Embryonic facial prominence (tissue), 1 donor: ENCODE data around the gene SCD5.

Source experiments
- DNase-seq: peaks from one replicate; pipeline ENCODE4 v3.0.0-alpha.2; 2016; ENCODE audit errors: extremely low spot score

Gene SCD5

DNA sequence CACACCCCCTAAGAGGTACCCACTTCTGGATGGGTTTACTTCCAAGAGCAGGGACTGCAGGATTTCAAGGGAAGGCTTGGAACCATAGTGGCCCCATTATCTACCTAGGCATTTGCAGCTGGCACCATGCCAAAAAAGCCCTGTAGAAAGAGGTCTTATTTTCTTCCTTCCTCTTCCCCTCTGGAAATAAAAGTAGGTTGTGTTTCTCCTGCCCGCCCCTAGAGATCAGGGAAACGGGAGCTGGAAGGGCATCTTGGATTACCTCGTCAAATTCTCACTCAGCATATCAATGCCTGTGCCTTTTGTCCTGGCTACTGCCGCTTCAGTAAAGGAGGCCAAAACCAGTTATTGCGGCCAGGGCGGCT is 1.6 kb downstream of the SCD5 start:
- no peak for DNase-seq

DNA sequence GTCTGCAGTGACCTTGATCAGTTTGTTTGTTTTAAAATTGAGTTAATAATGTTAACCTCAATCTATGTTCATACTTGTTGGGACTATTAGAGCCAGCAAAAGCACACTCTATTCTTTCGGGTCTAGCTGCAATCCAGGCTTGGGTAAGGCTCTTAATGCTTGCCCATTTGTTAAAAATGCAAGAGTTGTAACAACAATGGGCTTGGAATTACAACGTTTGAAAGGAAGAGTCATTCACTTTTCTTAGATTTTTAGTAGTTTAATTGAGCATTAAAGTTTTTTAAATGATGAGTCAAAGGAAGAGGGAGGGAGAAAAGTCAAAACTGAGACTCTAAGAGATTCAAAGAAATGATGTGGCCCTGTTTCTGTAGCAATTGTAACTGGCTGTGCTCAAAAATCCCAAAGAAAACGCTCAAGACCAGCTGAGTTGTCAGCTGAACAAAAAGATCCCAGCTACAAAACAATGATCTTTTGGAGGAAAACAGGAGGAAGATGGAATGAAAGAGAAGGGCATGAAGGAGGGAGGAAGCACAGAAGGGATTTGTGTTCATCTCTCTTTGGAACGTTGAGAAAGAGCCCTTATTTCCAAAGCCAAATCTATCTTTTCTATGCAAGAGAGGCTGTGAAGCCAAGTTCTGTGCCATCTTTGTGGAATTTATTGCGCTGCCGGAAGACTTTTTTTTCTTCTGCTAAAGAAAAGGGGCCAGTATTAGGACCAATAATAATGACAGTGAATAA is 5.5 kb downstream of the SCD5 start:
- no peak for DNase-seq

DNA sequence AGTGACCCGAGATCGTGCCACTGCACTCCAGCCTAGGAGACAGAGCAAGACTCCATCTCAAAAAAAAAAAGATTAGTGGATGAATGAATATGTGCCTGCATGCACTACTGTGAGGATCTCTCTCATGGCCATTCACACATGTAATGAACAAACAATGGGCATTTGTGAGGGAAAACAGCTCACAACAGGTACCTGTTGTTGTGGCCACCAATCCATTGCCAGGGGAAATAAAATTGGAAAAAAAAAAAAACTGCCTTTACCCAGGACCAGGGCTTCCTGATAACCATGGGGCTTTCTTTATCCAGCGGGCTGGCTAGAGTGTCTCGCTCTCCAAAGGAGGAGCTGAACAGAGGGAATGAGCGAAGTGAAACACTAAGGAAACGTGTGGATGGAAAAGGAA is 7.4 kb downstream of the SCD5 start:
- DNase-seq, result no peak

DNA sequence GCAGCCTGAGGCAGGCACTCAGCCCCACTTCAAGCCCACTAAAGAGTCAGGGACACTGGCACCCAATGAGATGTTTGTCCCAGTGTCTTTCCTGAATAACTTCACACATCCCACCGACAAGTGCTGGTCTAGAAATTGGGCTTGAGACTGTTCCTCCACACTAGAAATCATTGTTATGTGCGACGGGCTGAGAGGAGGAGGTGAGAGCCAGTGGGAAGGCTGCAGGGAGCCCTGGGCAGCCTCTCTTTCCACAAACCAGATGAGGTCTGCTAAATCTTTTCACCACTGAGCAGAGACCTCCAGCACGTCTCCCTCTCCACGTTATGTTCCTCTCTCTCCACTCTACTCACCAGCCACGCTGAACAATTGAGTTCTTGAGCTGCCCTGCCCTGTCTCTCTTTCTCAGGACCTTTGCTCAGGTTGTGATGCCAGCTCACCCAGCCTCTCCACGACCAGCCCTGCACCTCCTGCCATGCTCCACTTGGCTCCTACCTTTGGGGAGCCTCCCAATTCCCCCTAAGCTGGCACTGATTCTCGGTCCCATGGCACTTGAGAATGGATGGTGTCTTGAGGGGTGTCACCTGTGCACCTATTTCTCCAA is 8.4 kb downstream of the SCD5 start:
- no peak for DNase-seq

DNA sequence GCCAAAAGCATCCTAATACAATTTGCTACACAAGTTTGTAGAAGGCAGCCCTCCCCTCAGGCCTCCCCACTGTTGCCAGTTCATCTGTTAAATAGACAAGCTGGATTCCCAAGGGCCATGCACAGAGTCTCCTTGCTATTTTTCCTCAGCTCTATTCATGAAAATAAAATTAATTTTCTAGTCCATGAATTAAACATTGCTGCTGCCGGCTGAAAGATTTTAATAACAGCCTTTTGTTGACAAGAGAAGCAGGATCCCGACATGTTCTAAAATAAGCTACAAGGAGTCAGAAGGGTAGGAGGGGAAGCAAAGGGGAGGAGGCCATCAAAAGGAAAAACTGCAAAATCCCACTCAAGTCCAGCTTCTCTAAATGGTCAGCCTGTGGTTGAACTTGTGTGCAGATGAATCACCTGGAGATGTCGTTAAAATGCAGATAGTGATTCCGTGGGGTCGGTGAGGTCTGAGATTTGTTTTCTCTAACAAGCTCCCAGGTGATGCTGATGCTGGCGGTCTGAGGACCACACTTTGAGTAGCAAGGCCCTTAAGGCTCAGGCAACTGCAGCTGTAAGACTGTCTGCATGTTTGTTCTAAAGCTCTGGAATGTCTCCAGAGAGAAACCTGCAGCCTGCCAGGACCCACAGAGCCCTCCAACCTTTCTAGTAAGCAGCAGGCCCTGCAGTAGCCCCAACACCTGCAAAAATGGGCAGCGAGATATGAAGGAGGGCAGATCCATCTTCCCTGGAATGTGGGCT is 9.4 kb downstream of the SCD5 start:
- no peak for DNase-seq

DNA sequence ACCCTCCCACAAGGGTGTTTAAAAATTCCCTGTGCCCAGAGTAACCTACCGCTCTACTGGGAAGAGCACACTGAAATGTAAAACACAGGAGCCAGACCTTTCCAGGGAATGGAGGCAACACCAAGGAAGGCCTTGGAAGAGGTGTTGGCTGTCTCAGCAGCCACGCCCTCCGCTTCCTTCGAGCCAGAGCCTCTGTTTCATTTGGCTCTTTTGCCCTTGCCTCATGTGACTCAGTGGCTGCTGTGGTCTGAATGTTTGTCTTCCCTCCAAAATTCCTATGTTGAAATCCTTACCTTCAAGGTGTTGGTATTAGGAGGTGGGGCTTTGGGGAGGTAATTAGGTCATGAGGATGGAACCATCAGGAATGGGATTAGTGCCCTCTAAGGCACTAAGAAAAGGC is 11.3 kb downstream of the SCD5 start:
- no peak for DNase-seq

DNA sequence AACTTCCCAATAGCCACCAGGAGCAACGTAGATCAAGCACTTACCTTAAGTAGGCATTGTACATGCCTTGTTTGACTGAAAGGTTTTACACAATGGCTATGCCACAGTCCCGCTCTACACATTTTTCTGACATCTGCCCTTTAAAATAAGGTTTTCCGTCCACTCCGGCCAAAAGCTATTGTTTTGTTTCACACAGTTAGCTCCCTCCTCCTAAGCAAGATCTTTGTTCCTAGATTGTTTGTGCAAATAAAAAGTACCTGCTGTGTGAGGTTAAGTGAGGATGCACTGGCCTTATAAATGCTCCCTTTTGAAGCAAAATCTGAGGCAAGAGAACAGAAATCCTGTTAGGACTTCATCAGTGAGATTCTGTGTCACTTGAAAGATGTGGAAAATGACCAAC is 11.8 kb downstream of the SCD5 start:
- DNase-seq, result no peak

DNA sequence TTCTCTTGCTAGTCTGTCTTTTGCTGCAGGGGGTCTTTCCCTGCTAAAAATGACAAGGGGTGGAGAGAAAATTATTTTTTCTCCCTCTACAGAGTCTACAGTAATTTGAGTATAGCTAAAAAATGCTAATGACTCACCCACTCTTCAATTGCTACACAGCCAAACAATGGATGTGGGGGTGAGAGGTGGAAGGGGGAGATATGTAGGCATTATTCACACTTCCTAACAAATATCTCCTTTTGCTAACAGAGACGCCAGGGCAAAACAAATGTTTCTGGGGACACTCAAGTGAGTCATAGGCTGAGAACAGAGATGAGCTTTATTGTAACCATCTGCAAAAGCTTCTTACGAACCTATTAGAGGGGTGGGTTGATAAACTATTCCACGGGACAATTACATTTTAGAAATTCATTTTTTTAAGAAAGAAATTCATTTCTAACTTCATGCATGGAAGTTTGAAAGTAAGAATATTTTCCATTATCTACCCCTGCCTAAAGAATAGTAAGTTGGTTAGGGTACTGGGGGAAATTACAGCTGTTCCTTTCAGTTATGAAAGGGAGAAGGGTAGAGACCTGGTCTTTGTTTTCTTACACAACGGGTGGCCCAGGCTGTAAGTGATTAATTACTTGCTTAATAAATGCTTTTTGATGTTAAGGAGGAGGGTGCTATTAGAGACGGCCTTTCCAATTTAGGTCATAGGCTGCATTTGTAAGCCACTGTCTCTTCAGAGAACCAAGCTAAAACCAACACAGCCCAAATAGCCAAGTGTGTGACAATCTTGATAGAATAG is 12.8 kb downstream of the SCD5 start:
- no peak for DNase-seq

DNA sequence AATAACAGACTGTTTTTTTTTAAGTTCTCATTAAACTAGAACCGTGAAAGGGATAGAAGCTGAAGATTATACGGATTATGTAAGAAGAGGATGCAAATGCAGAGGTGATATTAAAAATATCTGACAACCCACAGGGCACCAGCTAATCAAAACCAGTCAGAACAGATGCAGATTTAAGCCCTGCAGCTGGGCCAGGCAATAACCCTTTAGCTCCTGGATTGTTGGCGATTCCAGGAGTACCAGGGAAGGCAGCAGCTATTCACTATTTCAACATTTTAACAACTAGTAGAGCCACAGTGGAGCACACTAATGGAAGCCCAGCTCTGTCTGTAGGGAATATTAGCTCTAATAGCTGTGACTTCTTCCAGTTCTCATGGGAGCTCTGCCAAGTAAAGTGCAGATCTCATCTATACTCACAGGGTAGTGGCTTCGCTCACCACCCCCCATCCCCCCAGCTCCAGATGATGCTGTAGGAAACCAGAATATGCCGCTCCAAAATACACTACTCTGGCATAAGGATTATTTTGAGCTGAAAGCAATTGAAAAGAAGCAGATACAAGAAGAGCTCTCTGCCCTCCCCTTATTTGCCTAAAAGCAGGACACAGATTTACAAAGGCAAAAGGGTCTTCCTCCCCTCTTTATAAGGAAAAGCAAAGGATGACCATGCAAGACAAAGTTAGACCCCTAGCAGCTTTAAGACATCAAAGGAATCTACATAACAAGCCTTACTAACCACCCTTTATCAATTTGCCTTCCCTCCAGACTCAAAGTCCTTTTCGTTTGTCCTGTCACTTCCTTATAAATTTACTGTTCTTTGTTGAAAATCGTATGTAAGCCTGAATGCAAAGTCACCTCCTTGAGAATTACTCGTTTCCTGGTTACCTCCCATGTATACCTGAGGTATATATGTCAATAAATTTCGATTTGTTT is 13.7 kb downstream of the SCD5 start:
- DNase-seq, result no peak

DNA sequence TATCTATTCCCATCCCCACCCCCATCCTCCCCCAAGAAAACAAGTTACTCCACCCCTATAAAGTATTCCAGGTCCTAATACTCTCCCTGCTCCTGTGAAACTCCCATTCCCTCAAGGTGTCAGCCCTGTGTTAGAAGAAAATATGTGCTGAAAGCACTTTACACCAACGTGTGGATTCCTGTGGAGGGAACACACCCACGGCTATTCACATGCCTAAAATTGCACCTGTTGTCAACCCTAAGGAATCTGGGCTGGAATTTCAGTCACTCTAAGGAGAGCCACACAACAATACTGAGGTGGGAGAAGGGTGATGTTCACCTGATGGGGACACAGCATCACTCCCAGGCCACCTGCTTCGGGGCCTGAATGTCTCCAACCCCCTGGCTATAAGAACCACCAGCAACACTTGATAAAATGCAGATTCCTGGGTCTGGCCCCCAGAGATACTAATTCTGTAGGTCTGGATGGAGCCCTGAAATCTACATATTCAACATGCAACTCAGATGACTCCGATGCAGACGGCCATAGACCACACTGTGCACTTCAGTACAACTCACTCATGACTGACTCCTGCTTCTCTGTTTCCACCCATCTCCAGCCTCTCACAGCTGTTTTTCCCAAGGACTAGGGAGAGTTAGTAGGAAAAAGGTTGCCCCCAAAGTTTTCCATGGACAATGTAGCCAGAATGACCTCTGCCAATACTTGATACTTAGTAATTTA is 15.8 kb downstream of the SCD5 start:
- DNase-seq, result no peak

DNA sequence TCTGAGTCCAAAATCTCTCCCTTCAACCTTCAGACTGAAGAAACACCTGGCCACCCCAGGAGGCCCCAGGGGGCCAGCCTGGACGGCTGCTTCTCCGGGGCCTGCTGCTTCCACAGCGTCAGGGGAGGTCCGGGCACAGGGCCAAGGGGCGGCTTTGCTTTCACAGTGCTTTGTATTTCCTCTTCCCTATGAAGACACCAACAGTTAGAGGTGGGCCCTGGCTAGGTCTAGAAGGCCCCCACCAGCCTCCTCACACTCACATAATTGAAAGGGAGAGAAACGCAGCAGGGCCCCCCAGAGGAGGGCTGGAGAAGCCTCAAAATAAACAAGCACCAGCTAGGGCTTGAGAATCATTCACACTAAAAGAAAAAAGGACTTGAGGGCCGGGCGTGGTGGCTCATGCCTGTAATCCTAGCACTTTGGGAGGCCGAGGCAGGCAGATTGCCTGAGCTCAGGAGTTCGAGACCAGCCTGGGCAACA is 17.8 kb downstream of the SCD5 start:
- no peak for DNase-seq

DNA sequence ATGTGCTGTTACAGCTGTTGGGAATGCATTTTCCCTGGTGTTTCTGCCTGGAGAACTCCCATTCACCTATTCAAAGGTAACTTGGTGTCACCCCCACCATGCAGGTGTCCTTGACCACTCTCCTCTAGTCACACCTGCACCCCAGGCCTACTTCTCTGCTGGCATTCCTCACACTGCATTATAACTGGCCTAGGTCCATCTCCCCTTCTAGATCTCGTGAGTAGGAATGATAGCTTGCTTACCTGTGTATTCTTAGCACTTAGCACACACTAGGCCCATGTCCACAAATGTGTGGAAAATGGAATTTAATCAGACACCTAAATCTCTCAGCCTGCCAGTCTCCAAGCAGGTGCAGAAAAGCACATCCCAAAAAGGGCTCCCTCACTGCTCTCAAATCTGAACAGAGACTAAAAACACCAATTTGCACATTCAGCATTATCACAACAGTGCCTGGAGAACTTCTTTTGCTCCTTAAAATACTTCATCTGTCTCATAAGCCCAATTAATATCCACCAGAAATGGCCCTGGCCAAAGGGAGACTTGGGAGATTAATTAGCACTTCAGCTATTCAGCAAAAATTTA is 18.3 kb downstream of the SCD5 start:
- no peak for DNase-seq

DNA sequence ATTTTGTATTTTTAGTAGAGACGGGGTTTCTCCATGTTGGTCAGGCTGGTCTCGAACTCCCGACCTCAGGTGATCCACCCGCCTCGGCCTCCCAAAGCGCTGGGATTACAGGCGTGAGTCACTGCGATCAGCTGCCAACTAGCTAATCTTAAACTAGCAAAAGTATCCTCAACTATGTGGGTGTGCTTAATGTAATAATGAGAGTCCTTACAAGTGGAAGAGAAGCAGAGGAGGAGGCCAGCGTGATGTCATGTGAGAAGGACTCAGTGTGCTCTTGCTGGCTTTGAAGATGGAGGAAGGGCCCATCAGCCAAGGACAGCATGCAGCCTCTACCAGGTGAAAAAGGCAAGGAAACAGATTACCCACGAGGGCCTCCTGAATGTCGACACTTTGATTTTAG is 19.6 kb downstream of the SCD5 start:
- no peak for DNase-seq

DNA sequence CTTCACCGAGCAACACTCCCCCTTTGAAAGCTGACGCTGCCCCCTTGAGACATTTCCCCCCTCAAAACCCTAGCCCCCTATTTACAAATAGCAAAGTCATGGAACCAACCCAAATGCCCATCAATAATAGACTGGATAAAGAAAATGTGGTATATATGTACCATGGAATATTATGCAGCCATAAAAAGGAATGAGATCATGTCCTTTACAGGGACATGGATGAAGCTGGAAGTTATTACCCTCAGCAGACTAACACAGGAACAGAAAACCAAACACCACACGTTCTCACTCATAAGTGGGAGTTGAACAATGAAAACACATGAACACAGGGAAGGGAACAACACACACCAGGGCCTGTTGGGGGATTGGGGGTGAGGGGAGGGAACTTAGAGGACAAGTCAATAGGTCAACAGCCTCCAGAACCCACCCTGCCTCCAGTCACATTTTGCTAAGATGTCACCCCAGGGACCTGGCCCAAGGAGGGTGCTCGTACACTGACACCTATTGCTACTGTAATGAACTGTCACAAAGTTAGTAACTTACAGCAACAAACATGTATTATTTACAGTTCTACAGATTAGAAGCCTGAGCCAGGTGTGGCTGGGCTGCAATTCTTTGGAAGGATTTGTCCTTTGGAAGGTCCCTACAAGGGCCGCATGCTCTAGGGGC is 20.6 kb downstream of the SCD5 start:
- no peak for DNase-seq

DNA sequence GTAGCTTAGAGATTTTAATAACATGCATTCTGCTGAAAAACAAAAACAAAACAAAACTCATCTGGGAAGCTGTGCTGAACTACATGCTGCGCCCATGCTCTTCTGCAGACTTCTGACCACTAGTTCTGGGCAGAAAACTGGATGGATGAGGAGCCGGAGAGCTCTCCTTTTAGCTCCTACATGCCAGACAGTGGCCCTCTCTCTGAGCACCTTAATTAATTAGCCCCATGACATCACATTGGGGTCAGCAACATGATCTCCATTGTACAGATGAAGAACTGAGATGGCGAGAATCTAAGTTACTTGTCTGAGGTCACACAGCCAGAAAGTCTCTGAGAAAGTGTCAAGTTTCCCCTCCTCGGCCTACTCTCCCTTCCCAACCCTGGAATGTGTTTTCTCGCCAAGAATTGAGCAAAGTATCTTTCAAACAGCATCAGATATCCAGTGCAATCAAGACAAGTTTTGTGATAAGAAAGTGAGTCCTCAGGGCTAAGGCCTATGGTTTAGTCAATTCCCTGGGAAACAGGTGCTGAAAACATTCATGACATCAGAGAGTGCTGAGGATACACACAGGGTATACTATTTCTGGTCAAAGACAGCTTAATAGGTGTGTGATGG is 21.6 kb downstream of the SCD5 start:
- DNase-seq, result no peak

DNA sequence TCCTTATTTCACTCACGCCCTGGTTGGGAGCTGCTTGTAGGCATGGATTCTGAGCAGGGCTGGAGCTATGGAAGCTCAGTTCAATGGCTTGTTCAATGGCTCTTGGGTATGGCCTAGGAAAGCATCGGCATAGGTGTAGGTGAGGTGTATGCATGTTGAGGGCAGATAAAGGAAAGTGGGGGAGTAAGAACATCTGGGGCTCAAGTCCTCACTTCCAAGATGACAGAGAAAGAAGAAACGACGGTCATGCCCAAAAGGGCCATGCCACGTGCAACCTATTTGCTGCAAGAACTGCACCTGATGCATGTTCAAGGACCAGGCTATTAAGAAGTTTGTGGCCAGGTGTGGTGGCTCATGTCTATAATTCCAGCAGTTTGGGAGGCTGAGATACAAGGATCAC is 23.4 kb downstream of the SCD5 start:
- DNase-seq, result no peak

DNA sequence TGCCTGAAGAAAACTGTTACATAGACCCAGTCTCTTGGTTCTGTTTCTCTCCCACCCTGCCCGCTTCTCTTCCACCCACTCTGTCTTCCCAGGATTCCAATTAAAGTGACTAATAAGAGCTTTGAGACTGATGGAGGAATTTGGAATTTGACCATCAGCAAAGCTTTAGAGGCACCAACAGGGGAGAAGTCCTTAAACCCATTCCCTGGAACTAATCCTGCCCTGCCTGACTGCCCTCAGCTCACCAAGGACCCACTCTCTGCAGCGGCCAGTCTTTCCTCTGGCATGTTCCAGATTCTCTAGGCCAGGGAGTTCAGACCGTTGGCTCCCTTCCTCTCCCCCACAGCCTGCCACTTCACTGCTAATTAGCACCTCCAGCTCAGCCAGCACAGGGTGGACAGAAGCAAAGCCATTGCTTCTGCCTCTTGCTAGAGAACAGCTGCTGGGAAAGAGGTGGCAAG is 23.9 kb downstream of the SCD5 start:
- no peak for DNase-seq

DNA sequence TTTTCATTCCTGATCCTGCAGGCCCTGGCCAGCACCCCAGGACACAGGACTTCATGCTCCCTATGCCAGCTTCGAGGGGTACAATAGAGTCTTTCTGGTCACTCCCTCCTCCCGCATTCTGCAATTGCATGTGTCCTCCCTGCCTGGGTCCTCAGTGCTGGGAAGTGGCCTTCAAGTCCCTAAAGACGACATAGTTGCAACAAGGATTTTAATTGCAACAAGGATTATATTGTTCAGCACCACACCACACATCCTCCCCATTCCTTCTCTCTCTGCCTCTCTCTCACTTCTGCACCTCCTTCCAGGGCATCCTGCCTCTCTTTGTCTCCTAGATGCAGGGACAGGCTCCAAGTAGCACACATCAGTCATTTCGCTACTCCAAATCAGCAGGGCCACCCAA is 25.5 kb downstream of the SCD5 start:
- DNase-seq, result no peak

DNA sequence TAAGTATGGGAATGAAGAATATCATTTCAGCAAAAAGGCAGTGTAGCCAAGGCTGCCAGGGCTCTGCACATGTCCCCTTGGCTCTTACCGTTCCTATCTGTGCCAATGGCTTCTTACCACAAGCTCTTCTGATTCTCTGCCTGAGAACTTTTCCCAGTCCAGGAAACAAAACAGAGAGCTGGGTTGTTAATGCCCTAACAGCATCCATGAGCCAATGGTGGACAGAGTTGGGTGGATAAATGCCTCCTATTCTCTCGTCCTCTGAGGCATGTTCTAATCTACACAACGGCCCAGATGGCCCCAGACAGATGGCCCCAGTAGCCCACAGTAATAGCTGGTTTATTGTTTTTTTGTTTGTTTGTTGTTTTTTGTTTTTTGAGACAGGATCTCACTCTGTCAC is 28.0 kb downstream of the SCD5 start:
- no peak for DNase-seq
